H9 (cell line): ENCODE data around the gene MCF2L2. TPM values are rescaled to one million over a fixed set of nuclear protein-coding genes. Genes with fewer than 3 reads are reported as not detected.

Experiments
- DNase-seq: peaks from one replicate; pipeline ENCODE4 v3.0.0-alpha.2; 2017
- H2AFZ ChIP-seq: one replicate; pipeline ENCODE4 v1.6.1; 2013; ENCODE audit warnings: mild to moderate bottlenecking, low read length, control low read depth, moderate library complexity
- H2AK5ac ChIP-seq: 2 replicates; pipeline ENCODE4 v1.6.1; 2013; ENCODE audit warnings: low read length, control low read depth, mixed read lengths; ENCODE audit not compliant: insufficient read length
- H2BK120ac ChIP-seq: one replicate; pipeline ENCODE4 v1.6.1; 2013; ENCODE audit warnings: low read depth, mild to moderate bottlenecking, low read length, control low read depth, inconsistent platforms; ENCODE audit not compliant: poor library complexity, severe bottlenecking
- H2BK12ac ChIP-seq: 2 replicates; pipeline ENCODE4 v1.6.1; 2013; ENCODE audit warnings: low read length, control low read depth, mixed read lengths, low read depth; ENCODE audit not compliant: insufficient read length
- H2BK15ac ChIP-seq: 2 replicates; pipeline ENCODE4 v1.6.1; 2013; ENCODE audit warnings: low read depth, low read length, control low read depth
- H2BK20ac ChIP-seq: one replicate; pipeline ENCODE4 v1.6.1; 2013; ENCODE audit warnings: low read depth, mild to moderate bottlenecking, low read length, control low read depth, inconsistent platforms; ENCODE audit not compliant: poor library complexity, severe bottlenecking
- H2BK5ac ChIP-seq: 2 replicates; pipeline ENCODE4 v1.6.1; 2013; ENCODE audit warnings: low read length, control low read depth, mixed read lengths; ENCODE audit not compliant: insufficient read length
- H3K14ac ChIP-seq: 2 replicates; pipeline ENCODE4 v1.6.1; 2013; ENCODE audit warnings: low read length, control low read depth; ENCODE audit not compliant: insufficient read depth
- H3K18ac ChIP-seq: 2 replicates; pipeline ENCODE4 v1.6.1; 2013; ENCODE audit warnings: low read depth, mild to moderate bottlenecking, mixed read lengths, low read length, control low read depth; ENCODE audit not compliant: insufficient read length
- H3K23ac ChIP-seq: 2 replicates; pipeline ENCODE4 v1.6.1; 2013; ENCODE audit warnings: low read length, control low read depth, mixed read lengths, low read depth; ENCODE audit not compliant: insufficient read length
- H3K23me2 ChIP-seq: 2 replicates; pipeline ENCODE4 v1.6.1; 2013; ENCODE audit warnings: low read depth, mild to moderate bottlenecking, mixed read lengths, low read length, control low read depth; ENCODE audit not compliant: insufficient read length, poor library complexity, severe bottlenecking
- H3K27ac ChIP-seq: 2 replicates; pipeline ENCODE4 v1.5.1; 2013; ENCODE audit warnings: low read length, control low read depth, mixed read lengths, low read depth; ENCODE audit not compliant: insufficient read length
- H3K27me3 ChIP-seq: 2 replicates; pipeline ENCODE4 v1.6.1; 2013; ENCODE audit warnings: low read length, control low read depth, inconsistent platforms; ENCODE audit not compliant: insufficient read depth
- H3K4ac ChIP-seq: 2 replicates; pipeline ENCODE4 v1.6.1; 2013; ENCODE audit warnings: low read depth, mild to moderate bottlenecking, control low read depth, inconsistent platforms, low read length, moderate library complexity
- H3K4me1 ChIP-seq: 2 replicates; pipeline ENCODE4 v1.6.1; 2013; ENCODE audit warnings: low read length, control low read depth, inconsistent platforms; ENCODE audit not compliant: insufficient read depth
- H3K4me2 ChIP-seq: 2 replicates; pipeline ENCODE4 v1.6.1; 2013; ENCODE audit warnings: low read length, control low read depth, mixed read lengths; ENCODE audit not compliant: insufficient read length, insufficient read depth
- H3K56ac ChIP-seq: 2 replicates; pipeline ENCODE4 v1.6.1; 2013; ENCODE audit warnings: low read depth, mild to moderate bottlenecking, mixed read lengths, low read length, control low read depth; ENCODE audit not compliant: insufficient read length
- H3K79me1 ChIP-seq: 2 replicates; pipeline ENCODE4 v1.6.1; 2013; ENCODE audit warnings: low read depth, mild to moderate bottlenecking, moderate library complexity, low read length, control low read depth, inconsistent platforms; ENCODE audit not compliant: insufficient read depth, poor library complexity, severe bottlenecking
- H3K79me2 ChIP-seq: 2 replicates; pipeline ENCODE4 v1.6.1; 2013; ENCODE audit warnings: low read length, control low read depth, inconsistent platforms; ENCODE audit not compliant: insufficient read depth
- H3K9ac ChIP-seq: 2 replicates; pipeline ENCODE4 v1.6.1; 2013; ENCODE audit warnings: low read length, control low read depth, mixed read lengths; ENCODE audit not compliant: insufficient read length; ENCODE audit errors: extremely low read depth
- H3K9me3 ChIP-seq: one replicate; pipeline ENCODE4 v1.6.1; 2013; ENCODE audit warnings: low read depth, low read length, inconsistent platforms; ENCODE audit not compliant: control insufficient read depth
- H3T11ph ChIP-seq: one replicate; pipeline ENCODE4 v1.6.1; 2013; ENCODE audit warnings: mild to moderate bottlenecking, low read length, control low read depth, inconsistent platforms
- H4K20me1 ChIP-seq: one replicate; pipeline ENCODE4 v1.6.1; 2013; ENCODE audit not compliant: control insufficient read depth, insufficient read length, insufficient read depth
- H4K5ac ChIP-seq: 2 replicates; pipeline ENCODE4 v1.6.1; 2013; ENCODE audit warnings: low read depth, mild to moderate bottlenecking, mixed read lengths, low read length, control low read depth; ENCODE audit not compliant: insufficient read length
- H4K8ac ChIP-seq: replicated peaks from 2 replicates; pipeline ENCODE4 v1.6.1; 2013; ENCODE audit warnings: low read length, control low read depth, mixed read lengths, low read depth; ENCODE audit not compliant: insufficient read length
- H4K91ac ChIP-seq: 2 replicates; pipeline ENCODE4 v1.6.1; 2013; ENCODE audit warnings: low read depth, mild to moderate bottlenecking, moderate library complexity, mixed read lengths, low read length, control low read depth; ENCODE audit not compliant: insufficient read length
- H3K27ac Mint-ChIP-seq, 3 experiments: 2 replicates in 2 of 3; 3 replicates in 1 of 3; pipeline ENCODE4 v1.8.0; 2020 to 2021; ENCODE audit warnings: mixed read lengths in 3 of 3, mild to moderate bottlenecking in 1 of 3, moderate library complexity in 1 of 3
- H3K27me3 Mint-ChIP-seq: 2 replicates; pipeline ENCODE4 v1.8.0; 2021; ENCODE audit warnings: low read depth, mild to moderate bottlenecking, moderate library complexity, mixed read lengths
- H3K36me3 Mint-ChIP-seq, 3 experiments: 2 replicates in 2 of 3; 3 replicates in 1 of 3; pipeline ENCODE4 v1.8.0; 2020 to 2021; ENCODE audit warnings: low read depth in 3 of 3, mixed read lengths in 3 of 3; ENCODE audit not compliant: insufficient read depth in 1 of 3
- H3K4me1 Mint-ChIP-seq, 2 experiments: 2 replicates each; pipeline ENCODE4 v1.8.0; 2020; ENCODE audit warnings: mixed read lengths in 2 of 2
- H3K4me3 Mint-ChIP-seq, 2 experiments: 2 replicates in 1 of 2; 3 replicates in 1 of 2; pipeline ENCODE4 v1.8.0; 2020 to 2021; ENCODE audit warnings: mild to moderate bottlenecking in 2 of 2, mixed read lengths in 2 of 2, moderate library complexity in 1 of 2
- H3K9me3 Mint-ChIP-seq, 2 experiments: 2 replicates in 1 of 2; 3 replicates in 1 of 2; pipeline ENCODE4 v1.8.0; 2020; ENCODE audit warnings: mild to moderate bottlenecking in 2 of 2, mixed read lengths in 2 of 2, moderate library complexity in 1 of 2
- CTCF ChIP-seq: fragments of 200-600 bp; sonication (generic); conservative IDR thresholded peaks from 3 replicates; pipeline ENCODE4 v1.8.0; 2021; ENCODE audit warnings: antibody characterized with exemption, mild to moderate bottlenecking
- WGBS: extraction: QIAGEN DNeasy Blood & Tissue Kit; methylation state at CpG from one replicate; pipeline ENCODE4 v1.1.7; 2013; ENCODE audit warnings: missing lambda C conversion rate, low lambda C conversion rate, mixed read lengths; ENCODE audit not compliant: insufficient read length; ENCODE audit errors: extremely low coverage; 5-methylcytosine and 5-hydroxymethylcytosine counted together
- total RNA-seq: library from RNA; stranded (reverse); gene quantifications from 2 replicates; pipeline ENCODE4 v1.2.1, GENCODE V29; 2021

The MCF2L2 gene
- total RNA-seq, 1 experiment from 2014 or later: 6.4 TPM

DNA sequence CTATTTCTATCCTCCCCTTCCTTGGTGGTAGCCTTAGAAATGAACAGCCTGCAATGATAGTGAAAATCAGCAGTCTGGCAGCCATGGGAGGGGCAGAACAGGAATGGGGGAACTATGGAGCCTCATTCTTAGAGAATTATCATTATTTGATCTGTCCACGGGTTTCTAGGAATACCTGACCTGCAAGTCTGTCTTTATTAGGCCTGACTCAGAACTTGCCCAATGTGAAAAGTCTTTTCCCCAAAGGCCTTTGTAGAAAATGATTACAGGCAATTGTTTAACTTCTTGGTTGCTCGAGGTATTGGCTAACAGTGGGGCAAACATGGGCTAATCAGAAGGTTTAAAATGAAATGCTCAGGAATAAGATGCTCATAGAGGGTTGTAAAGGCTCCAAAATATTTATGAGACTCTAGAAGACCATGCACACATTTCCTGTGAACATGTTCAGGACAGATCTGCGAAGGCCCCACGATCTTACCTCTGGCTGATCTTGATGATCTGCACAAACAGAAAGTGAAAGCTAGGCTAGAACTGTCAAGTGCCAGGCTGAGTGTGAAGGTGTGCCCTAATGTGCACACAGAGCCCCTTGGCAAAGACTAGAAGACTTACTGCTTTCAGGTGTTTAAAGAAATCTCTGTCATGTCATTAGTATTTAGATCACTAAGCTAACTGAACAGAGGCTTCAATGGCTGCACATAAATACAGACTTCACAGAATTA lies 226.3 kb downstream of the MCF2L2 start:
- H3K23ac ChIP-seq: no peak overlapping the region
- no peak overlapping the region for H3K14ac ChIP-seq
- Mint-ChIP-seq H3K4me1 (peaks cover 12 to 14% of the 10 kb centered on the region in 2 experiments), H3K9me3 (peaks cover 13 to 19% of the 10 kb centered on the region in 2 experiments; a peak in 4 of 5 replicates), H3K4me3 (no peak overlapping the region), H3K27me3 (no peaks in the 10 kb centered on the region; the same call in 1 of the 2 replicates), H3K27ac (no peak overlapping the region), H3K36me3 (peaks cover 3 to 7% (median 5%) of the 10 kb centered on the region in 3 experiments; a peak in 5 of 7 replicates)
- no peak overlapping the region for H2BK12ac ChIP-seq
- no peaks in the 10 kb centered on the region for H4K20me1 ChIP-seq
- DNase-seq: no peak
- no peak for TF ChIP-seq CTCF
- H3K79me1 ChIP-seq: no peaks in the 10 kb centered on the region
- WGBS: no CpG with 5 or more reads among the region's 4 CpGs
- no peak overlapping the region for H4K8ac ChIP-seq
- H4K91ac ChIP-seq: no peak overlapping the region
- no peaks in the 10 kb centered on the region for H3K79me2 ChIP-seq
- no peaks in the 10 kb centered on the region for H3K27me3 ChIP-seq
- H3K23me2 ChIP-seq: no peaks in the 10 kb centered on the region
- no peaks in the 10 kb centered on the region for H3K9me3 ChIP-seq
- H2BK120ac ChIP-seq: no peak overlapping the region
- no peak overlapping the region for H3K27ac ChIP-seq
- no peaks in the 10 kb centered on the region for H3K4me1 ChIP-seq
- H2BK5ac ChIP-seq: no peak overlapping the region
- H4K5ac ChIP-seq: no peak overlapping the region
- H2AFZ ChIP-seq: no peak overlapping the region
- H3K4ac ChIP-seq: no peak overlapping the region
- H3K56ac ChIP-seq: no peak overlapping the region
- H2BK20ac ChIP-seq: no peak overlapping the region
- H3K18ac ChIP-seq: no peak overlapping the region
- no peak overlapping the region for H2BK15ac ChIP-seq
- no peak overlapping the region for H3K9ac ChIP-seq
- H2AK5ac ChIP-seq: no peak overlapping the region
- no peak overlapping the region for H3T11ph ChIP-seq
- H3K4me2 ChIP-seq: no peak overlapping the region
